Esophagus (tissue), 2 donors: ENCODE data around the gene CENPM. TPM values are rescaled to one million over a fixed set of nuclear protein-coding genes. Genes with fewer than 3 reads are reported as not detected.
A peak's percentile ranks its signal among the peaks of the same experiment; 100 is the strongest.

ENCODE experiments used
- H3K27ac ChIP-seq, 2 donors: one replicate each; pipeline ENCODE4 v1.5.1; 2013; ENCODE audit warnings: low read depth in 2 of 2, mild to moderate bottlenecking in 2 of 2, inconsistent platforms in 1 of 2, low read length in 1 of 2, moderate library complexity in 1 of 2
- H3K27me3 ChIP-seq, 2 donors: one replicate each; pipeline ENCODE4 v1.6.1; 2013; ENCODE audit warnings: low read length in 2 of 2, control low read depth in 1 of 2, mild to moderate bottlenecking in 1 of 2; ENCODE audit not compliant: insufficient read depth in 2 of 2, control insufficient read depth in 1 of 2
- H3K36me3 ChIP-seq, 2 donors: one replicate each; pipeline ENCODE4 v1.6.1; 2013; ENCODE audit warnings: low read length in 1 of 2; ENCODE audit not compliant: control insufficient read depth in 2 of 2, insufficient read depth in 2 of 2
- H3K4me1 ChIP-seq, 2 donors: one replicate each; pipeline ENCODE4 v1.6.1; 2013; ENCODE audit warnings: low read length in 1 of 2; ENCODE audit not compliant: control insufficient read depth in 2 of 2, insufficient read depth in 2 of 2
- H3K4me3 ChIP-seq, 2 donors: one replicate each; pipeline ENCODE4 v1.5.1; 2013; ENCODE audit warnings: low read length in 2 of 2, mild to moderate bottlenecking in 2 of 2, low read depth in 1 of 2, moderate library complexity in 1 of 2
- H3K9me3 ChIP-seq, 2 donors: one replicate each; pipeline ENCODE4 v1.6.1; 2013; ENCODE audit warnings: mild to moderate bottlenecking in 2 of 2, low read depth in 1 of 2, low read length in 1 of 2, moderate library complexity in 1 of 2; ENCODE audit not compliant: control insufficient read depth in 2 of 2, insufficient read depth in 1 of 2
- WGBS, 2 donors: extraction: QIAGEN DNeasy Blood & Tissue Kit; methylation state at CpG; one replicate each; pipeline ENCODE4 v1.1.7; 2013; 5-methylcytosine and 5-hydroxymethylcytosine counted together
- polyA plus RNA-seq, 2 donors: library from polyadenylated mRNA; stranded (reverse); fragments of 200-250 nt; gene quantifications; one replicate each; pipeline ENCODE4 v1.2.3, GENCODE V29; 2013
- donor health status: healthy with polysubstance abuse.
- donor health status: Bipolar disorder and iron deficiency.

Gene CENPM
- polyA plus RNA-seq, 2 donors = 16.5 to 18.8 TPM

DNA sequence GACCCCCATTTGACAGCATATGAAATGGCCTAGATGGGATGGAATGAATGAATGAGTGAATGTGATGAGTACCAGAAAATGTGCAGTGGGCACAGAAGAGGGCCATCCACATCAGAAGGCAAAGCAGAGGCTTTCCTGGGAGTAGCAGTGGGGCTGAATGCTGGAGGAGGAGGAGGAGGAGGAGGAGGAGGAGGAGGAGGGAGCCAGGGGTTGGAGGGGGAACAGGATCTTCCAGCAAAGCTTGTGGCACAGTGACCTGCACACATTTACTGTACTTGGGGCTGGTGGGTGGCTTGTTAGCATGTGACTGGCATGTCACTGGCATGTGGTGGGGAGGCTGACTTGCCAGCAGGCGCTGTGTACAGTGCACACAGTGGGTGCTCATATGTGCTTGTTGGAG lies 31.8 kb upstream of the CENPM start:
- WGBS, 2 donors = 96 to 100% methylated on average over 1 of the region's 1 CpG
- H3K9me3 ChIP-seq = no peaks in the 10 kb centered on the region
- H3K4me1 ChIP-seq = peaks cover 5 to 6% of the 10 kb centered on the region in 2 donors
- H3K27ac ChIP-seq = no peak overlapping the region
- H3K36me3 ChIP-seq = no peaks in the 10 kb centered on the region
- no peak overlapping the region for H3K4me3 ChIP-seq
- H3K27me3 ChIP-seq = peaks cover 0 to 3% of the 10 kb centered on the region in 2 donors

DNA sequence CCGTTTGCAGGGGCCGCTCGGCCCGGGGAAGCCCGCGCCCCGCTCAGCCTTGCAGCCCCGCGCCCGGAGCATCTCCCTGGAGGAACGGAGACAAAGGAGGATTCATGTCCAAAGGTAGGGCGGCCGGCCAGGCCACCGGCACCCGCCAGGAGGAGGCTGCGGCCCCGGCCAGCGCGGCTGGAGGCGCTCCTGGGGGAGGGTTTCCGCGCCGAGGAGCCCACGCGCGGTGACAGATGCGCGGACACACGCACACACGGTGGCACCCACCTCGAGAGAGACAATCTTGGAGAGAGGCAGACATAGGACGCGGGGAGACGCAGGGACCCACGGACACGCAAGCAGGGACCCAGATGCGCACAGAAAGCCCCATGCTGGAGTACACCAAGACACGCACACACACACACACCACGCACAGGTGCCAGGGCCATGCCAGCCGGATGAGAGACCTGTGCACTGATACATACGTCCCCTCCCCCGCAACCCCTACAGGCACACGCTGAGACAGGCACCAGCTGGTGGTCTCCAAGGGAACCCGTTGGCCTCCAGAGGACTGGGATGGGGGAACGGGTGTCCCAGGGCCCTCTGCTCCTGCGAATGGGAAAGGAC lies 30.1 kb upstream of the CENPM start:
- no peaks in the 10 kb centered on the region for H3K36me3 ChIP-seq
- H3K4me1 ChIP-seq = peaks cover 5 to 6% of the 10 kb centered on the region in 2 donors
- H3K9me3 ChIP-seq = no peaks in the 10 kb centered on the region
- no peak overlapping the region for H3K27ac ChIP-seq
- WGBS, 2 donors = 4 to 5% methylated on average over 45 to 46 of the region's 46 CpGs
- peak overlapping the region; percentile 24 to 58 for H3K4me3 ChIP-seq
- H3K27me3 ChIP-seq = peaks cover 0 to 3% of the 10 kb centered on the region in 2 donors

DNA sequence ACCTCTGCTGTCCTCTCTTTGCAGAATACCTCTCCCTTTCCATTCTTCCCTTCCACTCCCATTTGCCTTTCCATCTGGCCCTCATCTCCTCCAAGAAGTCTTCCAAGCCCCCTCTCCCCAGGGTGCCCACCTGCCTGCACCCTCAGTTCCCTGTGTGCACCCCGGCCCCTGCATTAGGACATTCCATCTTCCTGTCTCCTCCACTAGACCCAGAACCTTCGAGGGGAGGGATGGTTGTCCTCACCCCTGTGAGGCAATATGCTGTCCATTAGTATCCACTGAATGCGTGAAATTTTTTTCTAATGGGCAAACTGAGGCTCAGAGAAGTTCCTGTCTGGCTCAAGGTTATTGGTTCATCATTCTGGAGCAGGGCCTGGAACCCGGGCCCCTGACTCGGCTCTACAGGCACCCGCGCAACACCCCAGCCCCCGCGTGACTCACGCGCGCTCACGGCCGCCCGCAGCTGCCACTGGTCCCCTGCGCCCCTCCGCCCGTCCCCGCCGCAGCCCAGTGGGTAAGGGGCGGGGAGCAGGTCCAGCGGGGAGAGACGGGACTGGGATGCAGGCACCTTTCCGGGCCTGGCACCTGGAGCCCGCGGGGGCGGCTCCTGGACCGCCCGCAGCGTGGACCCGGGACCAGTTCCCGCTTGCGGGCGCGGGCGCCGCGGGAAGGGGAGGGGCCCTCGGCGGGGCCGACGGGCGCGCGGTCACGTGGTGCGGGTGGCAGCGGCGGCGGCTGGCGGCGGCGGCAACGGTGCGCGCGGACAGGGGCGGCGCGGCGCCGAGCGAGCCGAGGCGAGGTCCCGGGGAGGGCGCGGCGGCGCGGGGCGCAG lies 29.3 kb upstream of the CENPM start:
- H3K27me3 ChIP-seq = peaks cover 0 to 3% of the 10 kb centered on the region in 2 donors
- no peaks in the 10 kb centered on the region for H3K9me3 ChIP-seq
- H3K4me3 ChIP-seq = peak overlapping the region; percentile 22 to 58
- no peak overlapping the region for H3K27ac ChIP-seq
- H3K36me3 ChIP-seq = no peaks in the 10 kb centered on the region
- WGBS, 2 donors = 2 to 5% methylated on average over 23 to 72 of the region's 72 CpGs
- peaks cover 5 to 6% of the 10 kb centered on the region in 2 donors for H3K4me1 ChIP-seq

DNA sequence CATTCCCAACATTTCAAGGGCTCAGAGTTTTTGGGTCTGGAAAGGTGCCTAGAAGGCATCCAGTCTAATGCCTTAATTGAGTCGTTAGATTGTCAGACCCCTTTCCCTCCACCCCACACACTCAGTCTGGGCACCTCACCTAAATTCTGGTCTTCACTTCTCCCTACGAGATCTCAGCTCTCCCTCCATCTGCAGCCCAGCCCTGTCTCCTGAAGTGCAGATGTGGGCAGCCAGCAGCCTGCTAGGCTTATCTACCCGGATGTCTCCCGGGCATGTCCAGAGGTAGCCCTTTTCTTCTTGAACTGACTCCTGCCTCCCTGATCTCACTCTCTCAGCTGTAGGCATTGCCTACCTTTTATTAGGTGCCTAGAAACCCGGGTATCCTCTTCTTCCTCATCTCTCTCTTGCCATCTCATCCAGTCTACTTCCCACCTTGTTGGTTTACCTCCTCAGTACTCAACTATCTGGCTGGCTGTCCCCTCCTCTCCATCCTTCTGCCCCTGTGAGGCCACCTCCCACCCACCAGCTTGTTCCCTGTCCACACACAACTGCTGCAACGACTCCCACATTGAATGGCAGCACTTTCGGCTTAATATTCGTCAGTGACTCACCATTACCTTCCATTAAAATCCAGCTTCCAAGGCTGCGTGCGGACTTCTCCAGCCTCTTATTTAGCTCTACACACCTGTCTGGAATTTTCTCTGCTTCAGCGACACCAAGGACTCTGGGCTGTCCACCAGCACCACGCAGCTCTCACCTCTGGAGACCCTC lies 28.5 kb upstream of the CENPM start:
- Histone ChIP-seq H3K9me3 (no peaks in the 10 kb centered on the region), H3K27me3 (peaks cover 0 to 3% of the 10 kb centered on the region in 2 donors), H3K27ac (no peak overlapping the region), H3K36me3 (no peaks in the 10 kb centered on the region), H3K4me1 (peaks cover 5 to 6% of the 10 kb centered on the region in 2 donors), H3K4me3 (no peak overlapping the region)
- 61 to 64% methylated on average over 12 of the region's 12 CpGs for WGBS, 2 donors

DNA sequence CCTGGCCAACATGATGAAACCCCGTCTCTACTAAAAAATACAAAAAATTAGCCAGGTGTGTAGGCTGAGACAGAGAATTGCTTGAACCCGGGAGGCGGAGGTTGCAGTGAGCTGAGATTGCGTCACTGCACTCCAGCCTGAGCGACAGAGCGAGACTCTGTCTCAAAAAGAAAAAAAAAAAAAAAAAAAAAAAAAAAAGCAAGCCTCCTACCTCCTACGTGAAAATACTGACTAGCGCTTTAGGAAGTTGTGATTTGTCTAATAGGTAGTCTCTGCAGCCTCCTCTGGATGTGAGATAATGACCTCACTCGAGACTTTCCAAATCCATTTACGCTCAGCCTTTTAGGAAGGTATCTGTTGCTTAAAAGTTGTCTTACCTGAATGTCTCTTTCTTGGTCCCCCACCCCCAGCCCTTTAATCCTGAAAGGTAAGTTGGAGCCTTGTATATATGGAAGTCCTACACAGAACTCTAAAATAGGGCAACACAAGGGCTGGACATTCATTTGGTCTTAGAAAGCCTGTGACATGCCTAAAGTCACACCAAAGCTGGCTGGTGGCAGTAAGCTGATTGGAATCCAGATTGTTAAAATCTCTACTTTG lies 27.8 kb upstream of the CENPM start:
- Histone ChIP-seq H3K4me3 (no peak overlapping the region), H3K4me1 (peaks cover 5 to 6% of the 10 kb centered on the region in 2 donors), H3K27ac (no peak overlapping the region), H3K36me3 (no peaks in the 10 kb centered on the region), H3K9me3 (no peaks in the 10 kb centered on the region), H3K27me3 (peaks cover 0 to 3% of the 10 kb centered on the region in 2 donors)
- 66 to 72% methylated on average over 10 of the region's 10 CpGs for WGBS, 2 donors

DNA sequence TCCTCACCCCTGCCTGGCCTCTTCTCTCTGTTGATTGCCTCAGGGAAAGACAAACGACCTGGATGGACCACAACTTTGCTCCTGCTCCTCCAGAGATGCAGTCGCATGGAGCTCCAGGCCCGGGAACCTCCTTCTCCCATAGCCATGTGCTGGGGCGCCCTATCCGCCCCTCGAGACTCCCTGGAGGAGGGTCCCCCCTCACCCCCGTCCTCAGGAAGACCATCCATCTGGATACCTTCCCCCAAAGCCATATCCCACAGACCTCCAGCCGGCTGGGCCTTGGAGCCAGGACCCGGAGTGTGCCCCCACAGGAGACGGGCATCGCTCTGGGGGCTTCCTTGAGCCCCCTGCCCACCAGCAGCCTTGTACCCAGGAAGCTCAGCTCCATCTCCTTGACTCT lies 24.5 kb upstream of the CENPM start:
- Histone ChIP-seq H3K36me3 (no peaks in the 10 kb centered on the region), H3K4me1 (no peaks in the 10 kb centered on the region), H3K4me3 (no peak overlapping the region), H3K9me3 (no peaks in the 10 kb centered on the region), H3K27me3 (no peaks in the 10 kb centered on the region), H3K27ac (no peak overlapping the region)
- WGBS, 2 donors = 84 to 85% methylated on average over 11 of the region's 11 CpGs

DNA sequence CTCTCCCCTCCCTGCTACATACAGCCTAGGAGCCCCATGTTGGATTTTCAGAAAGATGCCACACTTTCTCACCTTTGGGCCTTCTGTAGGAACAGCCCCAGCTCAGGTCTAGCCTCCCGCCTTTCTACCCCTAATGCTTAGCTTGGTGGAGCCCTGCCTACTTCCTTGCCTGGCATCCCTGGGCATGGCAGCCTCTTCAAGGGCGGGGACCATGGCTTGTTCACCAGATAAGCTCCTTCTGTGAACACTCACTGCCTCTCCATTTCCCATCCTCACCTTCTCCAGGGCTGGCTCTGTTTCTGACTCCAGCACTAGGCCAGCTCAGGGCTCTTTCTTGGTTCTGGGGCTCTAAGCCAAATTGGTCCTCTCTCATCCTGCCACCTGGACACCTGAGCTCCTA lies 23.6 kb upstream of the CENPM start:
- Histone ChIP-seq H3K4me1 (no peaks in the 10 kb centered on the region), H3K27ac (no peak overlapping the region), H3K27me3 (no peaks in the 10 kb centered on the region), H3K36me3 (no peaks in the 10 kb centered on the region), H3K4me3 (no peak overlapping the region), H3K9me3 (no peaks in the 10 kb centered on the region)
- WGBS, 2 donors = 78 to 86% methylated on average over 2 of the region's 2 CpGs

DNA sequence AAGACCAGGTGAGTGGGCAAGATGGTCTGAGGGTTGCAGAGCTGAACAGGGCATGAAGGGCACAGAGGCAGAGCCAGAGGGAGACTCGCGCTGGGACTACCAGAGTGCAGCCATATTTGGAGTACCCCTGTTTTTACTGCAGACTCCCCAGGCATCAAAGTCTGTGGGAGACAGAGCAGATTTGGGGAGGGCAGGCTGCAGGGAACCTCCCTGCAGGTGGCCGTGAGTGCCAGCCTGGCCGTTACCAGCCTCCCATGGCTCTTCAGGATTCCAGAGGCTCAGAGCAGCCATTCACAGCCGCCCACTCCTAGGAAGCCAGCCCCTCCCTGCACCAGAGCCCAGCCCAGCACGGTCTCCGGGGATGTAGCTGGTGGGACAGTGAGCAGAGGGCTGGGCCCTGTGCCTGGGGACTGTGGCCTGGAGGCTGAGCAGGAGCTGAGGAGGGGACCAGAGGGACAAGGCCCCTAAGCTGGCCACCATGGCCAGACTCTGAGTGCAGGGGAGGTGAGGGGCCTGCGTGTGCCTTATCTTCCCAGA lies 22.2 kb upstream of the CENPM start, which contains the start of gene SEPTIN3:
TSS of gene SEPTIN3 (plus strand) at position 334 of the 537 bp plus-strand sequence. CDS start 2,050 bp downstream, outside the sequence.
- H3K4me3 ChIP-seq = no peak within 1 kb of the TSS
- WGBS, 2 donors = 67 to 73% methylated on average over 8 of the region's 8 CpGs

DNA sequence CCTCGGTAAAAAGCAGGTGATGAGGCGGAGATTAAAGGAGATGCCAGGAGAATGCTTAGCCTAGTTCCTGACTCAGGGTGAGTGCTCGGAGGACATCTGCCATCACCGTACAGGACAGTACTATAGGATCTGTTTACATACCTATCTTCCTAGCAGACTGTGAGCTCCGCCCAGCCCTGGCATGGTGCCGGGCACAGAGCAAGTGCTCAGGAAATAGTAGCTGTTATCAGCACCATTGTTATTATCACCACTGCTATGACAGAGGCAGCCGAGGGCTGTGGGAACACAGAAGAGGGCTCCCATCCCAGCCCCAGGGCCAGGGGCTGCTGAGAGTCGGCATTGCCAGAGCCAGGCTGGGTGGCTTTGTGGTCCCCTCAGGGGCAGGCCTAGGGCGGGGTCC lies 21.6 kb upstream of the CENPM start:
- Histone ChIP-seq H3K36me3 (no peaks in the 10 kb centered on the region), H3K27ac (no peak overlapping the region), H3K4me3 (no peak overlapping the region), H3K4me1 (no peaks in the 10 kb centered on the region), H3K9me3 (no peaks in the 10 kb centered on the region), H3K27me3 (no peaks in the 10 kb centered on the region)
- 45 to 53% methylated on average over 9 of the region's 9 CpGs for WGBS, 2 donors

More for the DNA sequence above, 22.2 kb upstream of the CENPM start, which contains the start of gene SEPTIN3:
- Histone ChIP-seq H3K27me3 (no peaks in the 10 kb centered on the region), H3K36me3 (no peaks in the 10 kb centered on the region), H3K27ac (no peak within 1 kb of the TSS), H3K9me3 (no peaks in the 10 kb centered on the region), H3K4me1 (no peaks in the 10 kb centered on the region)
